Large intestine (tissue), 12 donors: Measurements from ENCODE around the gene FOXO3. TPM values are rescaled to one million over a fixed set of nuclear protein-coding genes. Genes with fewer than 3 reads are reported as not detected.

ENCODE experiments used
- DNase-seq, 2 donors: peaks; one replicate each; pipeline versions ENCODE4 v3.0.0 to v3.0.0-alpha.2; 2013
- H3K27ac ChIP-seq: one replicate; pipeline ENCODE4 v1.5.1; 2013; ENCODE audit warnings: low read length
- H3K27me3 ChIP-seq: 2 replicates; pipeline ENCODE4 v1.6.1; 2013; ENCODE audit warnings: low read length; ENCODE audit not compliant: control insufficient read depth, insufficient read depth
- H3K36me3 ChIP-seq: 2 replicates; pipeline ENCODE4 v1.6.1; 2013; ENCODE audit warnings: low read length; ENCODE audit not compliant: control insufficient read depth, insufficient read depth
- H3K4me1 ChIP-seq: one replicate; pipeline ENCODE4 v1.6.1; 2013; ENCODE audit warnings: low read length; ENCODE audit not compliant: control insufficient read depth, insufficient read depth
- H3K4me3 ChIP-seq: one replicate; pipeline ENCODE4 v1.5.1; 2013; ENCODE audit warnings: low read length
- H3K9me3 ChIP-seq: one replicate; pipeline ENCODE4 v1.6.1; 2013; ENCODE audit warnings: mild to moderate bottlenecking, low read depth, low read length, moderate library complexity; ENCODE audit not compliant: control insufficient read depth
- WGBS: methylation state at CpG from one replicate; pipeline ENCODE4 v1.1.5; 2013; ENCODE audit warnings: low lambda C conversion rate; ENCODE audit not compliant: insufficient coverage; 5-methylcytosine and 5-hydroxymethylcytosine counted together
- long read RNA-seq, 11 donors: transcript quantifications; one replicate each; lab custom pipeline, GENCODE V29; 2026
- polyA plus RNA-seq: library from polyadenylated mRNA; unstranded; fragments of 120-200 nt; gene quantifications from one replicate; pipeline ENCODE4 v1.2.1, GENCODE V29; 2013

FOXO3 gene
- polyA plus RNA-seq, result 39.9 TPM
- long read RNA-seq, donor 1, full-length matches to known transcripts, result 8 of 8 reads
- long read RNA-seq, donor 1, partial matches to known transcripts, result 0 of 8 reads
- long read RNA-seq, donor 1, other reads (novel, unspliced or antisense), result 0 of 8 reads
- long read RNA-seq, donor 2, full-length matches to known transcripts, result 11 of 33 reads
- long read RNA-seq, donor 2, partial matches to known transcripts, result 22 of 33 reads
- long read RNA-seq, donor 2, other reads (novel, unspliced or antisense), result 0 of 33 reads
- long read RNA-seq, donor 3, full-length matches to known transcripts, result 4 of 14 reads
- long read RNA-seq, donor 3, partial matches to known transcripts, result 10 of 14 reads
- long read RNA-seq, donor 3, other reads (novel, unspliced or antisense), result 0 of 14 reads
- long read RNA-seq, donor 4, result 0 reads
- long read RNA-seq, donor 5, full-length matches to known transcripts, result 5 of 5 reads
- long read RNA-seq, donor 5, partial matches to known transcripts, result 0 of 5 reads
- long read RNA-seq, donor 5, other reads (novel, unspliced or antisense), result 0 of 5 reads
- long read RNA-seq, donor 6, full-length matches to known transcripts, result 6 of 38 reads
- long read RNA-seq, donor 6, partial matches to known transcripts, result 32 of 38 reads
- long read RNA-seq, donor 6, other reads (novel, unspliced or antisense), result 0 of 38 reads
- long read RNA-seq, donor 7, full-length matches to known transcripts, result 9 of 17 reads
- long read RNA-seq, donor 7, partial matches to known transcripts, result 8 of 17 reads
- long read RNA-seq, donor 7, other reads (novel, unspliced or antisense), result 0 of 17 reads
- long read RNA-seq, donor 8, full-length matches to known transcripts, result 6 of 39 reads
- long read RNA-seq, donor 8, partial matches to known transcripts, result 33 of 39 reads
- long read RNA-seq, donor 8, other reads (novel, unspliced or antisense), result 0 of 39 reads
- long read RNA-seq, donor 9, full-length matches to known transcripts, result 3 of 16 reads
- long read RNA-seq, donor 9, partial matches to known transcripts, result 13 of 16 reads
- long read RNA-seq, donor 9, other reads (novel, unspliced or antisense), result 0 of 16 reads
- long read RNA-seq, donor 10, full-length matches to known transcripts, result 11 of 11 reads
- long read RNA-seq, donor 10, partial matches to known transcripts, result 0 of 11 reads
- long read RNA-seq, donor 10, other reads (novel, unspliced or antisense), result 0 of 11 reads
- long read RNA-seq, donor 11, full-length matches to known transcripts, result 13 of 22 reads
- long read RNA-seq, donor 11, partial matches to known transcripts, result 9 of 22 reads
- long read RNA-seq, donor 11, other reads (novel, unspliced or antisense), result 0 of 22 reads

DNA sequence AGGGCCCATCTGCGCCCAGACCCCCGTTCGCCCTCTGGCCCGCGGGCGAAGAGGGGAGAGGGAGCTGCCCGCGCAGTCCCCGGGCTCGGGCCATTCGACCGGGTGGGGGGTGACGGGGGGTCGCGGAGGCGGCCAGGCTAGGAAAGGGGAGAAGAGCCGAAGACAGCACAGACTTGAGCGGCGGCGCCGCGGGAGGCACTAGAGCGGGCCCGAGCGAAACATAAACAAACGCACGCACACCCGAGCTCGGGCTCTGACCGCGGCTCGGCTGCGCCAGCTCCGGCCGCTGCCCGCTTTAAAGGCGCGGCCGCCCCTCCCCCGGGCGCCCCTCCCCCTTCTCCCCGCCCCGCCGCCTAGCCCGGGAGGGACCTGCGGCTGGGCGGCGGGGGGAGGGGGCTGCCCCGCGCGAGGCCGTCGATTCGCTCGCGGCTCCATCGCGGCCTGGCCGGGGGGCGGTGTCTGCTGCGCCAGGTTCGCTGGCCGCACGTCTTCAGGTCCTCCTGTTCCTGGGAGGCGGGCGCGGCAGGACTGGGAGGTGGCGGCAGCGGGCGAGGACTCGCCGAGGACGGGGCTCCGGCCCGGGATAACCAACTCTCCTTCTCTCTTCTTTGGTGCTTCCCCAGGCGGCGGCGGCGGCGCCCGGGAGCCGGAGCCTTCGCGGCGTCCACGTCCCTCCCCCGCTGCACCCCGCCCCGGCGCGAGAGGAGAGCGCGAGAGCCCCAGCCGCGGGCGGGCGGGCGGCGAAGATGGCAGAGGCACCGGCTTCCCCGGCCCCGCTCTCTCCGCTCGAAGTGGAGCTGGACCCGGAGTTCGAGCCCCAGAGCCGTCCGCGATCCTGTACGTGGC, at the start of gene FOXO3:
TSS of gene FOXO3 (plus strand) at position 455 of the 846 bp plus-strand sequence. CDS start at position 747, 292 bp downstream.
- DNase-seq, result peak; percentile 89 to 95
- Histone ChIP-seq H3K4me1 (peaks cover 39% of the 10 kb centered on the region), H3K4me3 (peak within 1 kb of the TSS; percentile 95), H3K36me3 (no peaks in the 10 kb centered on the region), H3K27ac (peak within 1 kb of the TSS; percentile 100), H3K27me3 (no peaks in the 10 kb centered on the region), H3K9me3 (no peaks in the 10 kb centered on the region)
- no CpG with 5 or more reads among the region's 110 CpGs for WGBS

DNA sequence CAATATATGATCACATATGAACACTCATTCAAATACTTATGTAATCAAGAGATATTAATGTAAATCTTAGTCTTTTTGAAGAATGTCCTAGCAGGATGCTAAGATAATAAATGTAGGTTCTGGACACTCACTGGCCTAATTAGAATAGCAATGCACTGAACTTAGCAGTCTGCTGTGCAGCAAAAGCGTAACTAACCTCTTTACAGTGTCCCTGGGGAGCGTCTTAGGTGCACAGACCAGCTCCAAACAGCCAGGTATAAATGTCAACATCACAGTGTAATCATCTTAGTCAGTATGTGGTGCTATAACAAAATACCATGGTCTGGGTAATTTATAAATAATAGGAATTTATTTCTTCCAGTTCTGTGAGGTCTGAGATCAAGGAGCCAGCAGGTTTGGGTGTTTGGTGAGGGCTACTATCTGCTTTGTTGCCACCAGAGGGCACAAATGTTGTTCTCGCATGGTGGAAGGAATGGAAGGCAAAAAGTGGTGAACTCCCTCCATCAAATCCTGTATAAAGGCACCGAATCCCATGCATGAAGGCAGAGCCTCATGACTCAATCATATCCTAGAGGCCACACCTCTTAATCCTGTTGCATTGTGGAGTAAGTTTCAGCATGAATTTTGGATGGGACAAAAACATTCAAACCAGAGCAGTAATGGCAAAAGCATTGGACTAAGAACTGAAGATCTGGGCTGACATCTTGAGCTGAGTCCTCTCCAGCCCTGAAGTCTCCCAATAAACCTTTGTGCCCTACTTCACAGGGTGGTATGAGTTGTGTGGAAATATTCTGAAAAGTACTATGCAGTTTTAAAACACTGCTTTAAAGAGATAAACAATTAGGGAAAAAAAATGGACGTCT, 41.8 kb upstream of the FOXO3 start:
- Histone ChIP-seq H3K9me3 (no peaks in the 10 kb centered on the region), H3K27me3 (no peaks in the 10 kb centered on the region), H3K4me3 (no peak overlapping the region), H3K4me1 (no peaks in the 10 kb centered on the region), H3K36me3 (peaks cover 4% of the 10 kb centered on the region), H3K27ac (no peak overlapping the region)
- WGBS, result 86% methylated on average over 1 of the region's 5 CpGs
- no peak for DNase-seq

DNA sequence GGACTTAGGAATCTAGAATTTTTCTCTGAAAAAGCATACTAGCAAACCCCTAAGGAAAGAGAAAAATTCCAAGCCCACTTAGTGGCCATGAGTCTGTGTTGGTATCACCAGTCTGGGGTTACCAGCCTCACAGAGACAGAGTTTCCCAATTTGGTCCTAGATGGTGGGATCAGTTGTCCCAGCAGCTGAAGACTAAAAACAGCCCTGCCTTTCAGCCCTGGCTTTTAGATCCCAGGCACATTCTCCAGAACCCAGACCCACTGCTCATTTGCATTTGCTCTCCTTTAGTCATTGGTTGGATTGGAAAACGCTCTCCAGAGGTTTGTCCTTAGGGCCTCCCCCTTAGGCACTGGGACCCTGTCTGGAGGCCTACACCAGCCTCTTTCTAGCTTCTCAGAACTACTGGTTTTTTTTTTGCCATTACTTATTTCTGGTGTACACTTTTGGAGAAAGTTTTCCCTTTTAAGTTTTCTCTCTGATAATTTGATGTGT, 39.1 kb upstream of the FOXO3 start:
- H3K9me3 ChIP-seq, result no peaks in the 10 kb centered on the region
- DNase-seq, result no peak
- no peaks in the 10 kb centered on the region for H3K27me3 ChIP-seq
- H3K36me3 ChIP-seq, result peaks cover 4% of the 10 kb centered on the region
- no peak overlapping the region for H3K4me3 ChIP-seq
- no CpG with 5 or more reads among the region's 1 CpG for WGBS
- no peaks in the 10 kb centered on the region for H3K4me1 ChIP-seq
- no peak overlapping the region for H3K27ac ChIP-seq

DNA sequence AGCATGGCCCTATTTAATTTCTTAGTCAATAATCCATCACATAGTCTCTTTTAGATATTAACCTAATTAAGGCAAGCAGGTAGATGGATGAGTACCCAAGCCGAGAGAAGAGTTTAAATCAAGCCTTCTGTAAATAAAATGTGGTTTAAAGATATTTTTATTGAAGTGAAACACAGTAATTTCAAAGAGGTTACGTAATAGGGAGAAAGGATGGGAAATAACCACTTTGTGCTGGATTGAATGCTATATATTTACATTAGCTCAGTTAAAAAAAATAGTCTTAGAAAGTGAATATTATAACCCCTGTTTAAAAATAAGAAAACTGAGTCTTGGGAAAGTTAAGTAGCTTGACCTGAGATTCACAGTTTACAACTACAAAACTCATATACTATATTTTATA, 37.0 kb upstream of the FOXO3 start:
- DNase-seq, result no peak
- WGBS, result 93% methylated on average over 1 of the region's 2 CpGs

DNA sequence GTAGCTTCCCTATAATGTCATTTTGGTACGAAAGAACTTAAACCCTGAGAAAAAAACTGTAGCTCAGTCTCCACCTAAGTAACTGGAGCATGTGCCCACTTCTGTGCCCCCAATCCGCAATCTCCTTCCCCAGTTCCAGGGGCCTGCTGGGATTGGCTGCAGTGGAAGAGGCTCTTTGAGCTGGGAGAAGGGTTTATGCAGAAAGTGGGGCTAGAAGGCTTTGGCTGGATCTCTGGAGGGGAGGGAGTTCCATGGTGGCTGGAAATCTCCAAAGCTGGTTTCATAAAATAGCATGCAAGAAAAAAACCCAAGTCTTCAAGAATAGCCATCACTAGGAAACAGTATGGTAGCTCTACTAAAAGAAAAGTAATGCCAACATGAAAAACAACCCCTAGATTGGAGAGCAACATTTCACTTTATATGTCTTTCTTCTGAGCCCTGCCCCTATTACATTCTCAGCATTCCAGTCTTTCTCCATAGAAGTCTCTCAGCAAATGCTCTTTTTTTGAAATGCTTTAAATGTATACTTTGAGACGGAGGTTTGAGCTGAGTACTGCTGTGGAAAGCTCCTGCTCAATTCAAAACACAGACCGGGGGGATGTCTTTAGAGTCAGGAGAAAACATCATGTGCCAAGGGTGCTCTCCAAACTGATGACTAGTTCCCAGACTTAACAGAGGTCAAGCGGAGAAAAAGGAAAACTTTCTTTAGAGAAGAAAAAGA, 36.0 kb upstream of the FOXO3 start:
- 90% methylated on average over 2 of the region's 5 CpGs for WGBS
- Histone ChIP-seq H3K36me3 (peaks cover 4% of the 10 kb centered on the region), H3K4me3 (no peak overlapping the region), H3K27ac (no peak overlapping the region), H3K27me3 (no peaks in the 10 kb centered on the region), H3K9me3 (no peaks in the 10 kb centered on the region), H3K4me1 (no peaks in the 10 kb centered on the region)
- no peak for DNase-seq

More for the DNA sequence above, 37.0 kb upstream of the FOXO3 start:
- Histone ChIP-seq H3K4me3 (no peak overlapping the region), H3K9me3 (no peaks in the 10 kb centered on the region), H3K27me3 (no peaks in the 10 kb centered on the region), H3K27ac (no peak overlapping the region), H3K36me3 (peaks cover 4% of the 10 kb centered on the region), H3K4me1 (no peaks in the 10 kb centered on the region)

DNA sequence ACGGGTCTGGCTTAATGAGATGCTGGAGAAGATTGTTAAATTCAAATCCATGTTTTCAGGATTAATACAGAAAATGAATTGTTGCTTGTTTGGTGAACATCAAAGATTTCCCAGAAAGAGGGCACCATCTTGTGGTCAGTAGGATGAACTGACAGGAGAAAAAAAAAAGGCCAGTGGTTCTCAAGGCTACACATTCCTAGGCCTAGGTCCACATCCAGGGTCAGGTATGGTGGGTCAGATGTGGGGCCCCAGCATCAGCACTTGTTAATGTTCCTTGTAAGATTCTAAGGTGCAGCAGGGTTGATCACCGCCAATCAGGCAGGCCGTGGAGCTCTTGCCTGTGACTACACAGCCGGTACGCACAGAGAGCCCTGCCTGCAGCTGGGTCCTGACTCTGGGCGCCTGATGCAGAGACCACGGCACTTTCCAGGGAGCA, 34.0 kb upstream of the FOXO3 start:
- peak in 1 of 2 donors; percentile 30 for DNase-seq
- WGBS, result no CpG with 5 or more reads among the region's 7 CpGs
- Histone ChIP-seq H3K4me1 (no peaks in the 10 kb centered on the region), H3K27ac (no peak overlapping the region), H3K4me3 (no peak overlapping the region), H3K27me3 (no peaks in the 10 kb centered on the region), H3K9me3 (no peaks in the 10 kb centered on the region), H3K36me3 (peaks cover 2% of the 10 kb centered on the region)

DNA sequence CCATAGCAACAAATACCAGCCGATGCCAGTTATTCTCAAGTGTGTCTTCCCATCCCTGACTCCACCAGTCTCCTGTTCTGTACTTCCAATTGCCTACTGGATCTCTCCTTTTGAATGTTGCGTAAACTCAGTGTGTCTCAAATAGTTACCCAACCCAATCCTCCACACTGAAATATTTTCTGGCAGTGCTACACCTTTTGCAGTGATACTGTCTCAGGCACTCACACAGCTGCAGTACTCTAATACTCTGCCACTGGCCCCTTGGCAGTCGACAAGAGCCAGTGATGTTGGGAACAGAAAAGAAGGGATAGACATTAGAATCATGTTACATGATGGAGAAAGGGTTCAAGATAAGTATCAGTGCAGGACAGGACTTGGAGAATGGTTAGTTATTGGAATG, 31.8 kb upstream of the FOXO3 start:
- Histone ChIP-seq H3K4me3 (no peak overlapping the region), H3K27me3 (no peaks in the 10 kb centered on the region), H3K9me3 (no peaks in the 10 kb centered on the region), H3K4me1 (no peaks in the 10 kb centered on the region), H3K27ac (no peak overlapping the region), H3K36me3 (no peaks in the 10 kb centered on the region)
- no peak for DNase-seq
- WGBS, result 70% methylated on average over 2 of the region's 3 CpGs

DNA sequence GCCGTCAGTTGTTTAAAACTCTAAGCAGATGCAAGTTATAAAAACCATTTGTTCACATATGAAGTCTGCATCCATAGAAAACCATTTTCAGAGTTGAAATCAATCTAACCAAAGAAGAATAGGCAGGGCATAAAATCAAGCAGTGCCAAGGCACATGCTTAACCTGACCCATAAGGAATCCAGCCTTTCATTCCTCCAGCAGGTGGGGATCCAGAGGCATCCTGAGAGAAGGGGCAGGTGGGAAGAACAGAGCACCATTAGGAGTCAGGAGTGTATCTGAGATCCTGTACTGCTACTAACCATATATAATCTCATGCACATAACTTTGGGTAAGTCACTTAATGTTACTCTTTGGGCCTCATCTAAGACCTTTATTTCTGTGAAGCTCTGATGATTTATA, 29.4 kb upstream of the FOXO3 start:
- H3K36me3 ChIP-seq, result no peaks in the 10 kb centered on the region

More for the DNA sequence above, 29.4 kb upstream of the FOXO3 start:
- H3K4me3 ChIP-seq, result no peak overlapping the region
- DNase-seq, result no peak
- no peaks in the 10 kb centered on the region for H3K9me3 ChIP-seq
- H3K27me3 ChIP-seq, result peaks cover 2% of the 10 kb centered on the region
- H3K27ac ChIP-seq, result no peak overlapping the region
- 67% methylated on average over 1 of the region's 1 CpG for WGBS
- no peaks in the 10 kb centered on the region for H3K4me1 ChIP-seq
